ENCODE results near the gene GPATCH8.

- no peak for TF ChIP-seq CTCF (IDR thresholded peaks at IDR 0.05)
- no peak for TF ChIP-seq POLR2A (IDR thresholded peaks at IDR 0.05)
Observed at GRCh38 chr17:44400226-44400847, 102.9 kb downstream of the GPATCH8 start.
